ENCODE results near the gene RETNLB. TPM values are rescaled to one million over a fixed set of nuclear protein-coding genes. Genes with fewer than 3 reads are reported as not detected.

The RETNLB gene
- total RNA-seq, 1 experiment from 2014 or later: not detected

DNA sequence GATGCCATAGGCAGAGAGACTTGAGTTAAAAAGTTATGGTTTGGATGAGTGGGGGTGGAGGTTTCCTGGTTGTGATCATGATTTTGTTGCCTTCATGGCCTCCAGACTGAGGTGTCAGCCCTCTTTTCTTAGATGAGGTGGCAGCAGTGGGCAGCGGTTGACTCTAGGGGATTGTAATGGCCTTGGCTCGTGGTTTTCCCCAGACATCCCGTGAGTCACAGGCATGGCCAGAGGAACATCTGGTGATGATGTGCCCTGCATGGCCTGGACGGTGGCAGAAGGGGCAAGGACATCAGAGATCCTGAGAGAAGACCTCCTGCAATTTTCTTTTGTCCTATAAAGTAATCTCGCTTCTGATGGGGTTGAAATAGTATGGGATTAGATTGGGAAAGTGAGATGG is 12.4 kb downstream of the RETNLB start:
- BruUV-seq (replicated peaks): no TSS peak
- CTCF ChIA-PET: no interaction called here
- TF ChIP-seq EZH2 (IDR thresholded peaks at IDR 0.05; ENCODE audit: low read depth): no peak
- TF ChIP-seq, protein P1, sequence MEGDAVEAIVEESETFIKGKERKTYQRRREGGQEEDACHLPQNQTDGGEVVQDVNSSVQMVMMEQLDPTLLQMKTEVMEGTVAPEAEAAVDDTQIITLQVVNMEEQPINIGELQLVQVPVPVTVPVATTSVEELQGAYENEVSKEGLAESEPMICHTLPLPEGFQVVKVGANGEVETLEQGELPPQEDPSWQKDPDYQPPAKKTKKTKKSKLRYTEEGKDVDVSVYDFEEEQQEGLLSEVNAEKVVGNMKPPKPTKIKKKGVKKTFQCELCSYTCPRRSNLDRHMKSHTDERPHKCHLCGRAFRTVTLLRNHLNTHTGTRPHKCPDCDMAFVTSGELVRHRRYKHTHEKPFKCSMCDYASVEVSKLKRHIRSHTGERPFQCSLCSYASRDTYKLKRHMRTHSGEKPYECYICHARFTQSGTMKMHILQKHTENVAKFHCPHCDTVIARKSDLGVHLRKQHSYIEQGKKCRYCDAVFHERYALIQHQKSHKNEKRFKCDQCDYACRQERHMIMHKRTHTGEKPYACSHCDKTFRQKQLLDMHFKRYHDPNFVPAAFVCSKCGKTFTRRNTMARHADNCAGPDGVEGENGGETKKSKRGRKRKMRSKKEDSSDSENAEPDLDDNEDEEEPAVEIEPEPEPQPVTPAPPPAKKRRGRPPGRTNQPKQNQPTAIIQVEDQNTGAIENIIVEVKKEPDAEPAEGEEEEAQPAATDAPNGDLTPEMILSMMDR (conservative IDR thresholded peaks at IDR 0.05): no peak

DNA sequence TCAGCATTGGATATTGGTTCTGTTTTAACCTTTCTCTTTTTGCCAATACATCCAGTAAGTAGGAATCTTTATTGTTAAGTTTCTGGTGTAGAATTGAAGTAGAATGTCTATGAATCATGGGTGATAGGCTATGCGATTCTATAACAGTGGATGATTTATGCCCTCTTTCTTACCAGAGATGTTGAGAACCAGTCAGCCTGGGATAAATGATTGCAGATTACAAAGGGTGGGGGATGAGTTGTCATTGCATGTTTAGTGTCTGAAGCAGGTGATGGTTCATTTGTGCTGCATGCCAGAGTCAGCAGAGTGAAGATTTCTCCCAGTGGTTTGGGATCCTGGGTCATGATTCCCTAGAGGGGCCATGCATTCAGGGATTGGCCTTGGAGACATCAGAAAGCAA is 14.3 kb downstream of the RETNLB start:
- no peak for DNase-seq
- no peak overlapping the region for H3K4me2 ChIP-seq
- H2AFZ ChIP-seq: no peak overlapping the region
- no peaks in the 10 kb centered on the region for H3K79me2 ChIP-seq (ENCODE audit: low read depth)
- H3K9me3 ChIP-seq (ENCODE audit: insufficient read depth, low read depth): no peaks in the 10 kb centered on the region
- H4K20me1 ChIP-seq (ENCODE audit: insufficient read depth): no peaks in the 10 kb centered on the region
- no peak for TF ChIP-seq EZH2 (IDR thresholded peaks at IDR 0.05; ENCODE audit: low read depth)
- TF ChIP-seq, protein P1 (conservative IDR thresholded peaks at IDR 0.05): no peak
- BruUV-seq (replicated peaks): no TSS peak
- H3K4me1 ChIP-seq (replicated peaks; ENCODE audit: insufficient read depth): no peaks in the 10 kb centered on the region
- H3K27ac ChIP-seq: no peak overlapping the region
- no peaks in the 10 kb centered on the region for H3F3A ChIP-seq (ENCODE audit: insufficient read depth, low read depth)
- H3K27me3 ChIP-seq (ENCODE audit: insufficient read depth, low read depth): no peaks in the 10 kb centered on the region
- ChIA-PET CTCF (no interaction called here), POLR2A (ENCODE audit: unreplicated experiment) (no interaction called here)
- H3K36me3 ChIP-seq (ENCODE audit: low read depth): no peaks in the 10 kb centered on the region
- H3K9me2 ChIP-seq (ENCODE audit: insufficient read depth): no peaks in the 10 kb centered on the region
- no peak overlapping the region for H3K4me3 ChIP-seq
- intact Hi-C loops (cut with micrococcal nuclease; ENCODE audit: unreplicated experiment): no loop called here

More for the DNA sequence above, 12.4 kb downstream of the RETNLB start:
- Histone ChIP-seq H3K9me2 (ENCODE audit: insufficient read depth) (no peaks in the 10 kb centered on the region), H3K36me3 (ENCODE audit: low read depth) (no peaks in the 10 kb centered on the region), H3K27ac (no peak overlapping the region), H2AFZ (no peak overlapping the region), H3K79me2 (ENCODE audit: low read depth) (no peaks in the 10 kb centered on the region), H3K27me3 (ENCODE audit: insufficient read depth, low read depth) (no peaks in the 10 kb centered on the region), H4K20me1 (ENCODE audit: insufficient read depth) (no peaks in the 10 kb centered on the region), H3K4me2 (no peak overlapping the region), H3K4me1 (replicated peaks; ENCODE audit: insufficient read depth) (0 out of 2 replicates have a peak, but pooled peaks cover 5% of the 10 kb centered on the region), H3K9me3 (ENCODE audit: insufficient read depth, low read depth) (no peaks in the 10 kb centered on the region), H3K4me3 (no peak overlapping the region), H3F3A (ENCODE audit: insufficient read depth, low read depth) (no peaks in the 10 kb centered on the region)
- DNase-seq: no peak
- POLR2A ChIA-PET (ENCODE audit: unreplicated experiment): no interaction called here
- intact Hi-C loops (cut with micrococcal nuclease; ENCODE audit: unreplicated experiment): no loop called here

DNA sequence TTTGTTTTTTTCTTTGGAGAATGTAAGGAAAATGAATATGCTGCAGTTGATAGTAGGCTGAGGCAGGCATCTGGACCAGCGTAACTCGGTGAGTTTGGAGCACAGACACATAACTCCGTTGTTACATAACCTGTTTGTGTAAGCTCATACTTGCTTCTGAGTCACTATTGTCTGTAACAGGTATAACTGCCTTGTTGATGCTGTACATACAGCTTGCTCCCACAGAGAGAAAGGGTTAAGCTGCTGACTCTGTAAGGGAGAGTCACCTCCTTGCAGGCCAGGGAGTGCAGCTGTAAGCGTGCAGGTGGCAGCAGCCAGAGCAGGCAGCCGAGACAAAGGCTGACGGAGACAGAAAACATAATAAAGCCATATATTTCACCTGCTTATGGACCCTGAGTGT is 20.4 kb downstream of the RETNLB start:
- Histone ChIP-seq H3K9me3 (ENCODE audit: insufficient read depth, low read depth) (no peaks in the 10 kb centered on the region), H3K4me3 (no peak overlapping the region), H3K27me3 (ENCODE audit: insufficient read depth, low read depth) (peaks cover 16% of the 10 kb centered on the region; the same call in 1 of the 2 replicates), H3K27ac (no peak overlapping the region), H3K79me2 (ENCODE audit: low read depth) (no peaks in the 10 kb centered on the region), H3K9me2 (ENCODE audit: insufficient read depth) (no peaks in the 10 kb centered on the region), H3K4me2 (no peak overlapping the region), H4K20me1 (ENCODE audit: insufficient read depth) (no peaks in the 10 kb centered on the region), H3F3A (ENCODE audit: insufficient read depth, low read depth) (no peaks in the 10 kb centered on the region), H3K4me1 (replicated peaks; ENCODE audit: insufficient read depth) (no peaks in the 10 kb centered on the region), H2AFZ (no peak overlapping the region), H3K36me3 (ENCODE audit: low read depth) (no peaks in the 10 kb centered on the region)
- peak in 1 of 2 experiments; percentile 65 for DNase-seq
- BruUV-seq (replicated peaks): no TSS peak
- ChIA-PET POLR2A (ENCODE audit: unreplicated experiment) (interaction anchor here (0.6 kb wide), 1 partner anchor 352 kb away, joined by 5 read pairs; no protein-coding TSS in a partner anchor), CTCF (no interaction called here)
- no peak for TF ChIP-seq EZH2 (IDR thresholded peaks at IDR 0.05; ENCODE audit: low read depth)
- TF ChIP-seq, protein P1 (conservative IDR thresholded peaks at IDR 0.05): no peak
- intact Hi-C loops (cut with micrococcal nuclease; ENCODE audit: unreplicated experiment): no loop called here
